AG09309 (cell line): Measurements from ENCODE around the gene LEO1.
A peak's percentile ranks its signal among the peaks of the same experiment; 100 is the strongest.

Source experiments
- DNase-seq: peaks from one replicate; pipeline ENCODE4 v3.0.0-alpha.2; 2010; ENCODE audit warnings: low read depth
- H3K4me3 ChIP-seq: 2 replicates; pipeline ENCODE4 v1.5.1; 2011; ENCODE audit warnings: mild to moderate bottlenecking, low read depth, low read length, moderate library complexity; ENCODE audit not compliant: control insufficient read depth
- TF ChIP-seq, protein P1 (sequence below): IDR thresholded peaks from 2 replicates; pipeline ENCODE4 v1.5.1; 2011; ENCODE audit warnings: mild to moderate bottlenecking, low read depth, low read length, inconsistent platforms; ENCODE audit not compliant: insufficient read depth, control insufficient read depth; ENCODE audit errors: missing control alignments

LEO1 gene

DNA sequence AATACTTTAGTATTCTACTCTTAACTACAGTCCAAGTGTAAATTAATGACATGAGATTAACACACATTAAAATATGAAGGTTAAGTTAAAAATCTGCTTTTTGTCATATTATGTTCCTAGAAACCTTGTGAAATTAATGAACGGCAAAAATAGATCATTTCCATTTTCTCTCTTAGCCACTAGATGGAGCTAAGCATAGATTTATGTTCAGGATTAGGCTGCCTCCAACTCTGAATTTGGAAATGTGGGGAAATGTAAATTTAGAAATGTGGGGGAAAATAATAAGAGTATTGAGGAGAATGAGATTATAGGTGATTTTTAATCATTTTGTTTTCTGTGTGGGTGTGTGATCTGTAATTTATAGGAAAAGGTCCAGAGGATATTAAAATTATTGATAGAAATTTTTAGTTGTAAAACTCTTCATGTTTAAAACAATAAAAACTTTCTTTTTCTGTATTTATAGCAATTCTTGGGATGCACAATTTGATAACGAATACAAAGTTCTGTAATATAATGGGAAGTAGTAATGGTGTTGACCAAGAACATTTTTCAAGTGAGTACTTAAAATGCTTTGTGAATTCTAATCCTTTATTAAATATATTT lies 82.9 kb downstream of the LEO1 start:
- DNase-seq: no peak
- no peak overlapping the region for H3K4me3 ChIP-seq
- TF ChIP-seq, protein P1, sequence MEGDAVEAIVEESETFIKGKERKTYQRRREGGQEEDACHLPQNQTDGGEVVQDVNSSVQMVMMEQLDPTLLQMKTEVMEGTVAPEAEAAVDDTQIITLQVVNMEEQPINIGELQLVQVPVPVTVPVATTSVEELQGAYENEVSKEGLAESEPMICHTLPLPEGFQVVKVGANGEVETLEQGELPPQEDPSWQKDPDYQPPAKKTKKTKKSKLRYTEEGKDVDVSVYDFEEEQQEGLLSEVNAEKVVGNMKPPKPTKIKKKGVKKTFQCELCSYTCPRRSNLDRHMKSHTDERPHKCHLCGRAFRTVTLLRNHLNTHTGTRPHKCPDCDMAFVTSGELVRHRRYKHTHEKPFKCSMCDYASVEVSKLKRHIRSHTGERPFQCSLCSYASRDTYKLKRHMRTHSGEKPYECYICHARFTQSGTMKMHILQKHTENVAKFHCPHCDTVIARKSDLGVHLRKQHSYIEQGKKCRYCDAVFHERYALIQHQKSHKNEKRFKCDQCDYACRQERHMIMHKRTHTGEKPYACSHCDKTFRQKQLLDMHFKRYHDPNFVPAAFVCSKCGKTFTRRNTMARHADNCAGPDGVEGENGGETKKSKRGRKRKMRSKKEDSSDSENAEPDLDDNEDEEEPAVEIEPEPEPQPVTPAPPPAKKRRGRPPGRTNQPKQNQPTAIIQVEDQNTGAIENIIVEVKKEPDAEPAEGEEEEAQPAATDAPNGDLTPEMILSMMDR: peak; percentile 64
